HL-60 (cell line): ENCODE results near the gene TMEM178A.

Experiments
- DNase-seq, 2 experiments: peaks; one replicate each; pipeline ENCODE4 v3.0.0-alpha.2; 2010 to 2020; ENCODE audit warnings: low read depth in 1 of 2, low spot score in 1 of 2
- H3K27ac ChIP-seq: fragments of 250-450 bp; sonication (Bioruptor Pico); replicated peaks from 2 replicates; pipeline ENCODE4 v1.5.1; 2020; ENCODE audit warnings: mild to moderate bottlenecking, moderate library complexity
- H3K27me3 ChIP-seq: fragments of 250-450 bp; sonication (Bioruptor Pico); 2 replicates; pipeline ENCODE4 v1.5.1; 2021; ENCODE audit warnings: mild to moderate bottlenecking, moderate library complexity; ENCODE audit not compliant: insufficient read depth, poor library complexity, severe bottlenecking
- H3K4me3 ChIP-seq: replicated peaks from 2 replicates; pipeline ENCODE4 v1.5.1; 2011; ENCODE audit warnings: mild to moderate bottlenecking, control low read depth, low read length; ENCODE audit not compliant: insufficient read depth
- CTCF ChIP-seq: IDR thresholded peaks from one replicate; pipeline ENCODE4 v1.5.1; 2011; ENCODE audit warnings: low read length, control low read depth, inconsistent platforms; ENCODE audit not compliant: insufficient read depth
- GABPA ChIP-seq: IDR thresholded peaks from 2 replicates; pipeline ENCODE4 v1.6.1; 2012; ENCODE audit warnings: low read depth
- POLR2AphosphoS5 ChIP-seq: IDR thresholded peaks from 2 replicates; pipeline ENCODE4 v1.6.1; 2012; ENCODE audit warnings: low read depth
- REST ChIP-seq: IDR thresholded peaks from 2 replicates; pipeline ENCODE4 v1.6.1; 2012; ENCODE audit warnings: low read depth; ENCODE audit not compliant: insufficient replicate concordance
- SPI1 ChIP-seq: IDR thresholded peaks from 2 replicates; pipeline ENCODE4 v1.6.1; 2012; ENCODE audit warnings: low read depth, mild to moderate bottlenecking, borderline replicate concordance

The TMEM178A gene

GRCh38 chr2:39733070-39733674 is 67.5 kb downstream of the TMEM178A start:
- H3K27me3 ChIP-seq = no peaks in the 10 kb centered on the region
- no peak for DNase-seq
- H3K4me3 ChIP-seq = no peak overlapping the region
- H3K27ac ChIP-seq = no peak overlapping the region
- no peak for TF ChIP-seq POLR2AphosphoS5
- no peak for TF ChIP-seq REST
- no peak for TF ChIP-seq CTCF
- no peak for TF ChIP-seq SPI1
- TF ChIP-seq GABPA = no peak

- Histone ChIP-seq H3K27ac (no peak overlapping the region), H3K27me3 (no peaks in the 10 kb centered on the region), H3K4me3 (no peak overlapping the region)
- TF ChIP-seq CTCF = no peak
- no peak for TF ChIP-seq REST
- no peak for TF ChIP-seq GABPA
- TF ChIP-seq POLR2AphosphoS5 = no peak
- TF ChIP-seq SPI1 = no peak
- DNase-seq = no peak
Measured at GRCh38 chr2:39734445-39734844, 68.7 kb downstream of the TMEM178A start.

- Histone ChIP-seq H3K27me3 (no peaks in the 10 kb centered on the region), H3K27ac (no peak overlapping the region), H3K4me3 (no peak overlapping the region)
- DNase-seq = no peak
- TF ChIP-seq CTCF = no peak
- no peak for TF ChIP-seq GABPA
Measured at GRCh38 chr2:39735648-39736047, 69.9 kb downstream of the TMEM178A start.

GRCh38 chr2:39736640-39737039 is 70.9 kb downstream of the TMEM178A start:
- Histone ChIP-seq H3K27me3 (no peaks in the 10 kb centered on the region), H3K4me3 (no peak overlapping the region), H3K27ac (no peak overlapping the region)
- TF ChIP-seq CTCF (no peak), POLR2AphosphoS5 (no peak), GABPA (no peak), SPI1 (no peak), REST (no peak)
- DNase-seq = no peak
